Neural cell (in vitro differentiated cells): ENCODE data around the gene CEBPB. TPM values are rescaled to one million over a fixed set of nuclear protein-coding genes. Genes with fewer than 3 reads are reported as not detected.
"Not testable (repeated sequence)": the region's sequence is repeated elsewhere in the genome, so short reads cannot be mapped to it uniquely, and the experiment has no call there.

Source experiments
- H2AFZ ChIP-seq: fragments of 200-600, 300-800 bp; sonication (generic), shearing (Covaris generic); 2 replicates; pipeline ENCODE4 v1.6.0; 2014; ENCODE audit warnings: low read depth, mild to moderate bottlenecking, antibody characterized with exemption, low read length, moderate library complexity
- H3F3A ChIP-seq: fragments of 200-600 bp; shearing (Covaris generic); 2 replicates; pipeline ENCODE4 v1.6.1; 2016; ENCODE audit warnings: mild to moderate bottlenecking, moderate library complexity, mixed read lengths, antibody characterized with exemption, low read length; ENCODE audit not compliant: insufficient read depth, poor library complexity, severe bottlenecking
- H3K27ac ChIP-seq: fragments of 200-600, 300-800 bp; sonication (generic), shearing (Covaris generic); 2 replicates; pipeline ENCODE4 v1.5.1; 2014; ENCODE audit warnings: mild to moderate bottlenecking, low read length, moderate library complexity
- H3K27me3 ChIP-seq: fragments of 300-800, 200-600 bp; sonication (generic), shearing (Covaris generic); 2 replicates; pipeline ENCODE4 v1.6.0; 2014; ENCODE audit warnings: mild to moderate bottlenecking, low read depth, low read length, moderate library complexity; ENCODE audit not compliant: insufficient read depth
- H3K36me3 ChIP-seq: fragments of 300-800, 200-600 bp; sonication (generic), shearing (Covaris generic); 2 replicates; pipeline ENCODE4 v1.5.1; 2014; ENCODE audit warnings: mild to moderate bottlenecking, antibody characterized with exemption, low read length, moderate library complexity; ENCODE audit not compliant: insufficient read depth
- H3K4me2 ChIP-seq: fragments of 300-800, 200-600 bp; sonication (generic), shearing (Covaris generic); 2 replicates; pipeline ENCODE4 v1.6.0; 2014; ENCODE audit warnings: mild to moderate bottlenecking, low read length
- H3K4me3 ChIP-seq: fragments of 300-800, 200-600 bp; sonication (generic), shearing (Covaris generic); 2 replicates; pipeline ENCODE4 v1.5.1; 2014; ENCODE audit warnings: mild to moderate bottlenecking, low read length, moderate library complexity
- H3K79me2 ChIP-seq: fragments of 200-600 bp; shearing (Covaris generic); replicated peaks from 2 replicates; pipeline ENCODE4 v1.6.0; 2014; ENCODE audit warnings: mild to moderate bottlenecking, low read length, moderate library complexity; ENCODE audit not compliant: insufficient read depth
- H3K9ac ChIP-seq: fragments of 300-800, 200-600 bp; sonication (generic), shearing (Covaris generic); 2 replicates; pipeline ENCODE4 v1.6.1; 2016; ENCODE audit warnings: mild to moderate bottlenecking, low read length, mixed read lengths
- H3K9me2 ChIP-seq: fragments of 200-600 bp; shearing (Covaris generic); 2 replicates; pipeline ENCODE4 v1.6.1; 2016; ENCODE audit warnings: mild to moderate bottlenecking, low read length, mixed read lengths; ENCODE audit not compliant: insufficient read depth
- H3K9me3 ChIP-seq: fragments of 200-600, 300-800 bp; sonication (generic), shearing (Covaris generic); 2 replicates; pipeline ENCODE4 v1.6.1; 2016; ENCODE audit warnings: mild to moderate bottlenecking, mixed run types, low read length, moderate library complexity, mixed read lengths
- H4K20me1 ChIP-seq: fragments of 200-600 bp; shearing (Covaris generic); 2 replicates; pipeline ENCODE4 v1.6.1; 2016; ENCODE audit warnings: mild to moderate bottlenecking, mixed run types; ENCODE audit not compliant: insufficient read depth
- CTCF ChIP-seq: fragments of 450-650 bp; IDR thresholded peaks from 2 replicates; pipeline ENCODE4 v1.5.1; 2014; ENCODE audit warnings: antibody characterized with exemption, mild to moderate bottlenecking, moderate library complexity; ENCODE audit not compliant: poor library complexity, severe bottlenecking
- EP300 ChIP-seq: fragments of 450-650 bp; conservative IDR thresholded peaks from 2 replicates; pipeline ENCODE4 v1.6.1; 2014; ENCODE audit warnings: antibody characterized with exemption, mild to moderate bottlenecking, moderate library complexity; ENCODE audit not compliant: poor library complexity, severe bottlenecking
- EZH2 ChIP-seq: fragments of 200-600, 300-800 bp; shearing (Covaris generic), sonication (generic); IDR thresholded peaks from 2 replicates; pipeline ENCODE4 v1.6.1; 2014; ENCODE audit warnings: antibody characterized with exemption, low read length, borderline replicate concordance, mild to moderate bottlenecking; ENCODE audit not compliant: insufficient read depth, poor library complexity, severe bottlenecking
- MXI1 ChIP-seq: fragments of 450-650 bp; conservative IDR thresholded peaks from 2 replicates; pipeline ENCODE4 v1.6.1; 2014; ENCODE audit warnings: antibody characterized with exemption, mild to moderate bottlenecking; ENCODE audit not compliant: poor library complexity, severe bottlenecking
- POLR2AphosphoS5 ChIP-seq: IDR thresholded peaks from 2 replicates; pipeline ENCODE4 v1.6.1; 2012
- RAD21 ChIP-seq: fragments of 450-650 bp; conservative IDR thresholded peaks from 2 replicates; pipeline ENCODE4 v1.6.1; 2014; ENCODE audit warnings: antibody characterized with exemption, mild to moderate bottlenecking, moderate library complexity
- REST ChIP-seq: IDR thresholded peaks from 2 replicates; pipeline ENCODE4 v1.6.1; 2012; ENCODE audit warnings: borderline replicate concordance
- SMC3 ChIP-seq: fragments of 450-650 bp; conservative IDR thresholded peaks from 2 replicates; pipeline ENCODE4 v1.6.1; 2014; ENCODE audit warnings: antibody characterized with exemption, mild to moderate bottlenecking, moderate library complexity; ENCODE audit not compliant: poor library complexity
- TAF1 ChIP-seq: IDR thresholded peaks from 2 replicates; pipeline ENCODE4 v1.6.1; 2012; ENCODE audit warnings: low read depth
- polyA plus RNA-seq: library from polyadenylated mRNA; depleted of rRNA; stranded (reverse); fragments of >200 nt; gene quantifications from 2 replicates; pipeline ENCODE4 v1.2.3, GENCODE V29; 2014

Gene CEBPB
- polyA plus RNA-seq, 1 donor from 2014 or later = 0.59 TPM

- no peak overlapping the region for H3K27ac ChIP-seq
- no peak overlapping the region for H2AFZ ChIP-seq
- H3K9me3 ChIP-seq = peaks cover 4% of the 10 kb centered on the region
- H3K79me2 ChIP-seq = no peaks in the 10 kb centered on the region
- no peak for TF ChIP-seq TAF1
- no peaks in the 10 kb centered on the region for H3K27me3 ChIP-seq
- no peak overlapping the region for H3K4me3 ChIP-seq
- H3K36me3 ChIP-seq = no peaks in the 10 kb centered on the region
- H3K9ac ChIP-seq = no peak overlapping the region
- no peaks in the 10 kb centered on the region for H3K9me2 ChIP-seq
- no peaks in the 10 kb centered on the region for H4K20me1 ChIP-seq
- no peak overlapping the region for H3K4me2 ChIP-seq
- no peaks in the 10 kb centered on the region for H3F3A ChIP-seq
Observed at GRCh38 chr20:50199703-50200102, 9.1 kb downstream of the CEBPB start.

DNA sequence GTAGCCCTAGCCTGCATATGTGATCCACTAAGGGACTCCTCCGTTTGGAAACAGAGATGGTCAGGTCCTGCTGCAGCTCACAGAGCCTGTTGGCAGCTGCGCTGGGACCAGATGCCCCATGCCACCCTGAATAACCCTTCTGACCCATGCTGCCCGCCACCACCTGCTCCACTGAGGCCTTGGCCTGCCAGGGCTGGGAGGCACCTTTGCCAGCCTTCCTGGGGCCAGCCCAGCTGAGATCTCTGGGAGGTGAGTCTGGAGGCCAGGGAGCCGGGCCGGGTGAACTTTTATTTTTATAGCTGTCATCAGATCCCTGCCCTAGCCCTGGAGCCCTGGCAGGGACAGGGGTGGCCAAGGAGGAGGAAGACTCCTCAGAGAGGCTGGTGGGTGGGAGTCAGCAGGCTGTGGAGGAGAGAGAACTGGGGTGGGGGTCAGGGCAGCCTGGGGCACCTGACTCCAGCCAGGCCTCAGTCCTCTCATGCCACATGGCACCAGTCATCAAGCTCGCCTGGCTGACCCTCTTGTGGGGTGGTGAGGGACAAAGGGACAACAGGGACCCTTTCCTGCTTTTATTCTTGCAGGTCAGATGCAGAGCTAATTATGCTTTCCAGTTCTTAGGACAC, 10.0 kb downstream of the CEBPB start:
- no peak overlapping the region for H3K27ac ChIP-seq
- TF ChIP-seq SMC3 (no peak), EZH2 (no peak), REST (no peak), RAD21 (no peak), POLR2AphosphoS5 (no peak), TAF1 (no peak), EP300 (no peak), MXI1 (no peak), CTCF (no peak)

DNA sequence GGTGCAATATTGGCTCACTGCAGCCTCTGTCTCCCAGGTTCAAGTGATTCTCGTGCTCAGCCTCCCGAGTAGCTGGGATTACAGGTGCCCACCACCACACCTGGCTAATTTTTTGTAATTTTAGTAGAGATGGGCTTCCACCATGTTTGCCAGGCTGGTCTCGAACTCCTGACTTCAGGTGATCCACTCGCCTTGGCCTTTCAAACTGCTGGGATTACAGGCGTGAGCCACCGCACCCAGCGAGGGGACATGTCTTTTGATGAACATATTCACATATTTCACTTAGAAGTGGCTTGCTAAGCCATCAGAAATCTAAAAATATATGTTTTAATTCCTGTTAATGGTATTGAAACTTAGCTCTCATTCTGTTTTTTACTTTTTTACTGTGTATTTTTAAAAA, 11.1 kb downstream of the CEBPB start:
- not testable (repeated sequence) for H3K9me3 ChIP-seq, H3F3A ChIP-seq, H3K27ac ChIP-seq, H3K27me3 ChIP-seq, H2AFZ ChIP-seq, H3K4me3 ChIP-seq, H3K9me2 ChIP-seq, H4K20me1 ChIP-seq, H3K79me2 ChIP-seq, H3K4me2 ChIP-seq, H3K9ac ChIP-seq, H3K36me3 ChIP-seq

More for the DNA sequence above, 10.0 kb downstream of the CEBPB start:
- Histone ChIP-seq H3K4me3 (no peak overlapping the region), H3K9ac (no peak overlapping the region), H3K9me3 (peaks cover 4% of the 10 kb centered on the region), H2AFZ (no peak overlapping the region), H3F3A (no peaks in the 10 kb centered on the region), H3K27me3 (no peaks in the 10 kb centered on the region), H3K79me2 (no peaks in the 10 kb centered on the region), H3K4me2 (no peak overlapping the region), H3K36me3 (no peaks in the 10 kb centered on the region), H3K9me2 (no peaks in the 10 kb centered on the region), H4K20me1 (no peaks in the 10 kb centered on the region)
